GM19328 (cell line): ENCODE data around the gene CYP4V2.
A peak's percentile ranks its signal among the peaks of the same experiment; 100 is the strongest.

Experiments used
- ATAC-seq: cut with Tn5 transposase; IDR thresholded peaks from one replicate; pipeline ENCODE4 v1.9.1; 2021; ENCODE audit warnings: mild to moderate bottlenecking, moderate library complexity; ENCODE audit not compliant: unreplicated experiment

CYP4V2 gene

DNA sequence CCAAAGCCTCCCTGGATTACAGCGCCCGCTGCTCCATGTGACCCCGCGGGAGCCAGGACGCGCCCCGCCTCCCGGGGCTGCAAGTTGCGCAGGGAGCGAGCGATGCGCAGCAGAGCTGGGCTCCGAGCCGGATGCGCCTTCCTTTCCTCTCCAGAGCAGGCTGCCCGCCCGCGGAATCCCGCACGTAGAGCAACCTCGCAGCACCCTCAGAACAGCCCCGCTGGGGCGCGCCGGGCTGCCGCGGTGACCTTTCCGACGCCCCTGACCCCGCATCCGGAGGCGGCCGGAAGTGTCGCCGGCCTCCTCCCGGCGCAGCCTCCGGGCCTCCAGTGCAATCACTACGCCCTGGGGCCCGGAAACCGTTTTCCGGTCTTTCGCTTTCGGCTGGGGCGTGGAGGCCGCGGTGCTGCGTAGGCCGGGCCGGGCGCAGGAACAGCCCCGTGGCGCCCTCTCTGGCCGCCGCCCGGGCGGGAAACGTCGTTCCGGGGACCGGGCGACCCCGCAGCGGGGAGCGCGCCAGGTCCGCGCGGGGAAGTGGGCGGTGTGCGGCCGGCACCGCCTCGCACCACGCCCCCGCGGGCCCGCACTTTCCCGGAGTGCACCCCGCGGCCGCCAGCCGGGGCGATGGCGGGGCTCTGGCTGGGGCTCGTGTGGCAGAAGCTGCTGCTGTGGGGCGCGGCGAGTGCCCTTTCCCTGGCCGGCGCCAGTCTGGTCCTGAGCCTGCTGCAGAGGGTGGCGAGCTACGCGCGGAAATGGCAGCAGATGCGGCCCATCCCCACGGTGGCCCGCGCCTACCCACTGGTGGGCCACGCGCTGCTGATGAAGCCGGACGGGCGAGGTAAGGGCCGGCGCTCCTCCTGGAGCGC, at the start of gene CYP4V2:
Gene CYP4V2 (plus strand): TSS at position 368 of the 866 bp plus-strand sequence. CDS start 257 bp downstream, at position 625.
- peak; percentile 85 for ATAC-seq

DNA sequence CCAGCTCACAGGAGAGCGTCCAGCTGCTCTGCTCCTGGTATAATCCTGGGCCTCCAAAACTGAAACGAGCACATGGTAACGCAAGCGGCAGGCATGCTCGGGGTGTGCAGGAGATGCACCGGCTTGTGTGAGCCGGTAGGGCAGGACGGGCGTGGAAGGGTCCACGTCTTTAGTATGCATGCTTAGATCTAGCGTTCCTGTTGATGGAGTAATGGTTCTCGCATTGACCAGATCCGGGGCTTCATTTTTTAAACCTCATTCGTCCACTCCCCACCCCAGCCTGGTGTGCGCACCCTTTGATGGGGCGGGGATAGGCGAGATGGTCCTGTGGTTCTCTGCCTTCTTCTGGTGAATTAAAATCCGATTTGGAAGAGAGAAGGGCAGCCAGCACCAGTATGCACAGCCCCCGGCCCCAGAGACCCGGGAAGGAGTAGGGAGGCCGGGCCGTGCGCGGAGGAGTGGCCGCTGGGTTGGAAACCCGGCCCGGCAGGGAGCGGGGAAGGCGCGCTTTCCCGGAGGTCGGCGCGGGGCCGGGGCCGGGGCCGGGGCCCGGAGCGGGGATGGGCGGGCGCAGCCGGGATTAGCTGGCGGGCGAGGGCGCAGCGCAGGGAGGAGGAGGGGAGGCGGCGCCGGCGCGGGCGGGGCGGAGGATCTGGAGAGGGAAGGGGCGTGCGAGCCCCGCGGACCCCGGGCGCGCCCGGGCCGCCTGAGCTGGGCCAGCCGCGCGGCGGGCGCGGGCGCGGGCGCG, 47.0 kb upstream of the CYP4V2 start:
- no peak for ATAC-seq

- no peak for ATAC-seq
Observed at GRCh38 chr4:186144946-186145569, 46.3 kb upstream of the CYP4V2 start.

- no peak for ATAC-seq
Observed at GRCh38 chr4:186146458-186146857, 44.9 kb upstream of the CYP4V2 start.

DNA sequence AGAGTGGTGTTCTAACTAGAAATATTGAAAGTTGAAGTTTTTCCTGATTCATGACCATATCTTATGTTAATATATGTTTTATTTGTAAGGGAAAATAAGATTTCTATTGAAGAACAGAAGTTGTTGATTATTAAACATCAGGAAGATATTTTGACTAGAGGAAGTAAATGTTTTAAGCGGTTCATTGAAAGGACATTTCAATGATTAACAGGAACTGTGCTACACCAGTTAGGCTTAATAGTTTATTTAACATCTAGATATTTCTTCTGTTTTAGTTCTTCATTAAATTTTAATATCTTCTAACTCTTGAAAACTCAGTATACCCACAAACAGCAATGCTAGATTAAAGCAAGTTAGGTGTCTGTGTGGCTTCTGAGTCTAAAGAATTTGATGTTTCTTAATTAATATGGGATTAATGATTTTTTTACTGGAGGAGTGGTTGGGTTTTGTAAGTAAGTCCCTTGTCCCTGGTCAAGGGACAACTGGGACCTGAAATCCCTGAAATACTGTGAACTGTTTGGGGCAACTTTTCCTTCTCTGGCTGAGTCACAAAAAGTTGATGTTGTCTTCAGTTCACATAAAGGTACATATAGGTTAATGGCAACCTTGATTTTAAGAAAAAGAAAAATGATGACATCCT, 42.9 kb upstream of the CYP4V2 start:
- no peak for ATAC-seq

DNA sequence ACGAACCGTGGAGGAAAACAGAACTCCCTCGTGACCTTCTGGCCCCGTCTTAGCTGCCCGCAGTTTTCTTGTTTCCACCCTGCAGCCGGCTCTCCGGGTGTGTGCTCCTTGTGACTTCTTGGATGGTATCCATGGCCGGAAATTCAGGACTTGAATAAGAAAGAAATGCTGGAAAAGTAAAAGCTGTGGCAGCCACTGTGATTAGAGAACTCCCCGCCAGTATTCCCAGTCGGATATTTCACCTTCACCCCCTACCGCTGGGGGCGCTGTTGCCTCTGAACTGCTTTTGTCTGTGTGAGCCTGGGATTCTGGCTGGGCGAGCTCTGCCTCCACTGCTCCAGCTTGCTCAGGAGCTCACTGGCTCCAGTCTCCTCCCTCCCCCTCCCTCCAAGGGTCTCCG, 41.5 kb upstream of the CYP4V2 start:
- no peak for ATAC-seq

- no peak for ATAC-seq
Observed at GRCh38 chr4:186150926-186151325, 40.4 kb upstream of the CYP4V2 start.

GRCh38 chr4:186151499-186151898, 39.9 kb upstream of the CYP4V2 start:
- ATAC-seq: no peak

DNA sequence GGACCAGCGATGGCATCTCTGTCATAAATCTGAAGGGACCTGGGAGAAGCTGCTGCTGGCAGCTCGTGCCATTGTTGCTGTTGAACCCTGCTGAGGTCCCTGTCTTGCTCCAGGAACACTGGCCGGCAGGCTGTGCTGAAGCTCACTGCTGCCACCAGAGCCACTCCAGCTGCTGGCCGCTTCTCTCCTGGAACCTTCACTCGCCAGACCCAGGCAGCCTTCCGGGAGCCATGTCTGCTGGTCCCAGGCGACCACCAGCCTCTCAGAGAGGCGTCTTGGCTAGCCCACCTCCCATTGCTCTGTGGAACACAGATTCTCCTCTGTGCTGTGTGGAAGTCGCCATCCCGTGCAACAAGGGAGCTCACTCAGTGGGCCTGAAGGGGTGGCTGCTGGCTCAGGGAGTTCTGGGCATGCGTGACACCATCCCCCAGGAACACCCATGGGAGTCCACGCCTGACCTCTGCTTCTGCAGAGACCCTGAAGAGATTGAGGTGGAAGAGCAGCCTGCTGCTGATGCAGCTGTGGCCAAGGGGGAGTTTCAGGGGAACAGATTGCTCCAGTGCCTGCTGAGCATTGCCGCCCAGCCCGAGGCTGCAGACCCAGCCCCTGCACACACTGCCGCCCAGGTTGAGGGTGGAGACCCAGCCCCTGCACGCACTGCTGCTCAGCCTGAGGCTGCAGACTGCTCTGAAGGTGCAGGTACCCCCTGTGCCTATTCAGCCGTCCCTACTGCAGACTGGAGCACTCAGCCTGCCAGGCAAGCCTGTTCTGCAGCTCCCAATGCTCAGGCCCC, 33.1 kb upstream of the CYP4V2 start:
- ATAC-seq: no peak

GRCh38 chr4:186158966-186159365, 32.4 kb upstream of the CYP4V2 start:
- ATAC-seq: no peak

- ATAC-seq: no peak
Observed at GRCh38 chr4:186159613-186160012, 31.8 kb upstream of the CYP4V2 start.

DNA sequence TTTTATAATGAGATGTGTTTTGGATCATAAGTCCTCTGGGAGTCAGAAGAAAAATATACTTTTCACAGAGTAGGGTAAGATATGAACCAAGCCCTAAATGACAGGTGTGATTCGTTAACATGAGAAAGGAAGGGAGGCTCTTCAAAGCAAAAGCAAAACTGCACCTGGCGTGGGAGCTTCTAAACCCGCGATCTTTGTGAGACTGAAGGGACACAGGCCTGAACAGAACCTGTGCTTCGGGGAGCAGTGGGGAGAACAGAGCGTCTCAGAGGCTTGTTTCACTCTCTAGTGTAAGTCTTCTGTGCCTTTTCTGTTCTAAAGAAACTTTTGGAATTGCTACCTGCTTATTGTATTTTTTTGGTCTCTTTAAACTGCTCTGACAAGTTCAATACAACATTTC, 30.2 kb upstream of the CYP4V2 start:
- ATAC-seq: peak; percentile 93

GRCh38 chr4:186166852-186167512, 24.4 kb upstream of the CYP4V2 start:
- no peak for ATAC-seq

- no peak for ATAC-seq
Observed at GRCh38 chr4:186167605-186168004, 23.8 kb upstream of the CYP4V2 start.

DNA sequence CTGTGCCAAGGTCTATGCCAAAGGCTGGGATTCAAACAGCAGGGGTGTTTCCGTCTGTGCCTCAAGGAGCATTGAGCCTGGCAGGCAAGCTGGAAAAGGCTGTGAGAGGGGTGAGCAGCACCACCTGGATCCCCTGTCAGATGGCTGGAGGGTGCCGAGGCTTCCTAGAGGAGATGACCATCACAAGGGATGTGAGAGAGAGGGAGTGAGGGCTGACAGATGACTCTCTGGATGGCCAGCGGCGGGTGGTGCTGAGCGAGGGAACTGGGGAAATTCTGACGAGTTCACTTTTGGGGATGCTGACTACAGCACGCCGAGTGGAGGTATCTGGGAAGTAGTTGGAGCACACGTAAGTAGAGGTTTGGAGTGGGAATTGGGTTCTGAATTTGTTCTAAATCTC, 22.6 kb upstream of the CYP4V2 start:
- ATAC-seq: no peak

GRCh38 chr4:186169333-186169944, 21.9 kb upstream of the CYP4V2 start:
- ATAC-seq: no peak

DNA sequence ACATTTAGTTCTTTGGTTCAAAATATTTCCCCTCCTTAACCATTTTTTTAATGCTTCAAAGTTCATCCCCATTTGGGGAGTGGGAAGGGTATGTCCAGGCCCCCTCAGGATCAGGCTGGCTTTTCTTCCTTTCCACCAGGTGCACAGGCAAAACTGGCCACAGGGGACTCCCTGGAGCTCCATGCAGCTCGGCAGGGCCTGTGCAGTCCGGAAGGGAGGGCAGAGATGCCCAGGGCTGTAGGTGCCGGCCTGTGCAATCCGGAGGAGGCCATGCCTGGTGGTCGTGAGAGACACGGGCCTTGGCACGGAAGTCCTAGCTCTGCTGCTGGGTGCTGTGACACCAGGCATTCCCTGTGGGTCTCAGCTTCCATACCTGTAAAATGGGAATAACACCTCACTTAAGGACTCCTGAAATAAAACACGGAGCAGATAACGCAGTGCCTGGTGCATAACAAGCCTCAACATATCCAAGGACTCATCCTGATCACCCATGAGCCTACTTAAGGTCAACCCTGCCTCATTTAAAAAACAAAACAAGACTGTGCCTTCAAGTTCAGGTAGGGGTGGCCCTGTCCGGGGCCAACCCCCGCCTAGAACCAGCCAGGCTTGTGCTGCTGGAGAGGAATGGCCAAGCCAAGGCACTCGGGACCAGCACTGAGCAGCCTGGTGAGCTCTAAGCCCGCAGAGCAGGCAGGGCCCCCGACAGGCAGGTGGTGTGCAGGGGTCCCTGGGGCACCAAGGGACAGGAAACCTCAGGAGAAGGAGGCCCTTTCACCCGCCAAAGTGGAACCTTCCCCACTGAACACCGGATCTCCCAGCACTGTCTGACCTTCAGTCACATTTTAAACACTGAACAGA, 21.2 kb upstream of the CYP4V2 start:
- ATAC-seq: no peak

DNA sequence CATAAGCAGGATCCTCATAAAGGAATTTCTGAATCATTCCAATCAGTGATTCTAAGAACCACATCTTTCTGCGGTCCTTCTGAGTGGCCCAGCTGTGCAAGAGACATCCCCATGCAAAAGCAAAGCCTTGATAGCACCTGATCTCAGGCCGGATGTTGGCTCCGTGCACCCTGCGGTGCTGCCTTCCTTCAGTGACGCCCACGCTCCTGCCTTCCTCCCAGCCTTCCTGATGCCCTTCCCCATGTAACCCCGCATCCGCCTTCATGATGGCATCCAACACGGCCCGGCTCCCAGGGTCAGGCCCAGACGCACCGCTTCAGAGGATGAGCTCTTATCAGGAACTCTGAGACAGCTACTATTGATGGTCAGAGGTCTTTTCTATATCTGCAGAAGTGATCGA, 20.4 kb upstream of the CYP4V2 start:
- no peak for ATAC-seq
